Epidermal melanocyte (primary cell): ENCODE data around the gene RAB9A.
"Not testable (repeated sequence)": the region's sequence is repeated elsewhere in the genome, so short reads cannot be mapped to it uniquely, and the experiment has no call there.

Experiments
- DNase-seq: peaks from one replicate; pipeline ENCODE4 v3.0.0; 2011; ENCODE audit warnings: low spot score; ENCODE audit not compliant: insufficient read length

RAB9A gene

DNA sequence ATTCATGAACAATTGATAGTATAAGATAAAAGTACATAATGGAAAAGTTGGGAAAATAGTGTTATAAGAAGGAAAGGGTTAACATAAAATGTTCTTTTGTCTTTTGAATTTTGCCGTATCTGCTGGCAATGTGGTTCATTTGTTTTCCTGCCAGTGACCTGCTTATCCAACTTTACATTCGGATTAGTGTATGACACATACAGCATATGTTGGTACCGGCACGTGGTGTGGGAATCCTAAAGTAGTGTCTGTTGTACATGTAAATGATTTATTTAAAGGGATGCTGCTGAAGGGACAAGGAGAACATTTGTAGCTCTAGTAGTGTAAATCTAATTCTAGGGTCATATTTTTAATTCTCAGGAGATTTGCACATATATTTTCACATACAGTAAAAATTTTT is 11.5 kb downstream of the RAB9A start:
- DNase-seq, result no peak

DNA sequence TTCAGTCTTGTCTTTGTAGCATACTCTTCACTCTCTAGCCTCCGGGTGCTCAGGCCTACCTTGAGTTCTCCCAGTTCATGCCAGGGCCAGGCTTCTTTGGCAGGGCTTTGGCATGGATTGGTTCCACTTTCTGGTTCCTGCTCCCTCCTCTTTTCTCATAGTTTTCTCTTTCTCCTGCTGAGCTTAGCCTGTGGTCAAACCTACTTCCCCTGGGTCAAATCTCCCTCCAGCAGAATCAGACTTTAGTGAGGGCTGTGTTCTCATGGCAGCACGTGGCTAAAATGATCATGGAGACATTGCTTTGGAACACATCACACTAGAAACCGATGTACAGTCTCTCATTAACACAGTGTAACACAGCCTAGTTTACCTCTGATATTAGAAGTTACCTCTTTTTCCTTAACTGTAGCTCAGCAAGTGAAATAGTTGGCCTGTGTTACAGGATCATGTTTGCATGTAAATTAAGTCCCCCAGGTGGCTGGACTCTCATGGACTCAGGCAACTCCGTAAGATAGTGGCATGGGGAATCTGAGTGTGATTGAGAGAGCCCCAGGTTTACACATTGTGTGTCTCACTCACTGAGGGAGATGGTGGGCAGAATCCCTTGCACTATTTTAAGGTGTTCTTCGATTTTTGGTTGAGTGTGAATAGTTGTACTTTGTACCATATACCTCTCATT is 13.3 kb downstream of the RAB9A start:
- no peak for DNase-seq

DNA sequence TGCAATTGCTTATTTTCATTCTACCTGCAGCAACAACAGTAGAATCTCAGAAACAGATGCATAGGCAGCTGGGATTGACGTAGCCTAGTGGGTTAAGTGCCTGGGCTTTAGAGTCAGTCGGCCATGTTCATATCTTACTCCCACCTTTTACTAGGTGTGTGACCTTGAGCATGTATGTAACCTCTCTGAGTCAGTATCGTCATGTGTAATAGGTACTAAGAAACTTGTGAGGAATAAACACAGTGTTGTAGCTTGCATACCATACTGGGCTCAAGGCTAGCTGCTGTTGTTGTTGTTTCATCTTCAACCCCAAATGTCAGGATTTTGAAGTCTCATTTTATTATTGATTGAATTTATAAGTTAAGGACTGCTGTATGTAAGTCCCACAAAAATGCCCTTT is 14.2 kb downstream of the RAB9A start:
- DNase-seq, result no peak

GRCh38 chrX:13703589-13703988 is 14.7 kb downstream of the RAB9A start:
- no peak for DNase-seq

- DNase-seq, result no peak
Observed at GRCh38 chrX:13711141-13711540, 22.2 kb downstream of the RAB9A start.

GRCh38 chrX:13716455-13716854 is 27.5 kb downstream of the RAB9A start:
- DNase-seq, result no peak

- DNase-seq, result no peak
Observed at GRCh38 chrX:13716905-13717304, 28.0 kb downstream of the RAB9A start.

GRCh38 chrX:13717700-13718472 is 29.0 kb downstream of the RAB9A start:
- DNase-seq, result no peak

DNA sequence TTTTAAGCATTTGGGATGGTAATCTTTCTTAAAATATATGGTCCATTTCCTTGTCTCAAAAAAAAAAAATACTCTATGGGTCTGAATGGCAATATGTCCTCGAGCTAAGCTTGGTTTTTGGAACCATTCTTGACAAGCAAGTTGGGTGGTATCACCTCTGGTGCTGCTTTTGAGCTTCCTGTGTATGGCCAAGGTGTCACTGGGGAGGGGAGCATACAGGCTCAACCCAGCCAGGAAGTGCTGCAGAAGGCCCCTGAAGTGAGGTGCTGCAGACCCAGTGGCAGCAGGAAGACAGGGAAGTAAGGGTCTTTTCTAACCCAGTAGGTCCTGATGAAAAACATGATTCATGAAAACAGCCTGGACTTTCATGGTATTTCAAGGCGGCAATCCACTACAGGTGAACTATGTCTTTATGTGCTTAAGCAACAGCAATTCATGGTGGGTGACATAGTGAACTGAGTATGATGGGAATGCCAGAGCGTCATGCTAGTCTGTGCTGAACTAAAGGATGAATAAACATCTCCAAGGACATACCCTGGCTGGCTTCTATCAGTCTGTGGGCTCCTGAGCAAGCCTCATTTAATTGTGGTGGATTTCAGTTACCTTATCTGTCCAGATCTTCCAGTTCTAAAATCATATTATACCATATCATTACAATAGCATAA is 30.4 kb downstream of the RAB9A start:
- DNase-seq, result no peak

DNA sequence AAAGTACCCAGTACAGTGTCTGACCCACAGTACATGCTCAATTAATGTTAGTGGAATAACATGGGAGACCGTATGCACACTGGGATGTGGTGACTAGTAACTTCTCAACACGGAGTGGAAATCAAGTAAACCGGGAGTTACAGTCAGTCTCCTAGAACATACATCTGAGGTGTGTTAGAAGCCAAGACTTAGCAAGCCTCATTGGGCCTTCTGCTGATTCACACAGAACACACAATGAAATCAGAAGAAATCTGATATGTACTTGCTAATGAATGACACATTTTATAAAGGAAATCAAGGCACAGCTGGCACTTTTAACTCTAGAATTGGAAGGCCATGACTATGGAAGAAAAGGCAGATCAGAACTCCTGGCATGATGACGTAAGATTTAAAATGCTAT is 32.4 kb downstream of the RAB9A start:
- no peak for DNase-seq

DNA sequence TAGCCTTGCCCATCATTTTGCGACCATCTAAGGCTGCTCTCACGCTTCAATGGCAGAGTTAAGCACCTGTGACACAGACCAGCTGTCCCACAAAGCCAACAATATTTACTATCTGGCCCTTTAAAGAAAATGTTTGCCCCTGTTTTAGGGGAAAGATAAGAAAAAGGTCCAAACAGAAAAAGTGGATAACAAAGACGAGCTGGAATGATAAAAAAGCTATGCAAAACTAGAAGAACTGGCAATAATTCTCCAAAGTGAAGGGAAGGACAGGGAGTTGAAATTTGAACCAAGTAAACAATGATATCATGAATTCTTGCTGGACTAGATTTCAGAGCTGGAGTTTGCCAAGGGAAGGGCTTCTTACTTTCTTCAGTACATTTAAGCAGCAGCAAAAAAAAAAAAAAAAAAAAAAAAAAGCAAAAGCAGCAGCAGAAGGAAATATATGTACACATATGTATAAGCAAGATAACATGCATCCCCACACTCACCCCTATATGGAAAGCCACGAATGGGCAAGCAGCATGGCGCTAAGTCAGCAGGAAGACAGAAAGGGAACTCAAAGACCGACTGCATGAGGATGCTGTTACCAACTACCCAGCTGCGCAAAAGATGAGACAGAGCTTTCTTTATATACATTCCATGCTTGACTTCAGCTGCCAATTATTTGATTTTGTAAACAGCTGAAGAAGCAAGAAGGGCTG is 33.0 kb downstream of the RAB9A start:
- no peak for DNase-seq

DNA sequence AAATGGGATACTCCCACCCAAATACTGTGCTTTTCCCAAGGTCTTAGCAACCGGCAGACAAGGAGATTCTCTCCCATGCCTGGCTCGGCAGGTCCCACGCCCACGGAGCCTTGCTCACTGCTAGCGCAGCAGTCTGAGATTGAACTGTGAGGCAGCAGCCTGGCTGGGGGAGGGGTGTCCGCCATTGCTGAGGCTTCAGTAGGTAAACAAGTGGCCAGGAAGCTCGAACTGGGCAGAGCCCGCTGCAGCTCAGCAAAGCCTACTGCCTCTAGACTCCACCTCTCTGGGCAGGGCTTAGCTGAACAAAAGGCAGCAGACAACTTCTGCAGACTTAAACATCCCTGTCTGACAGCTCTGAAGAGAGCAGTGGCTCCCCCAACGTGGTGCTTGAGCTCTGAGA is 36.0 kb downstream of the RAB9A start:
- DNase-seq, result not testable (repeated sequence)

DNA sequence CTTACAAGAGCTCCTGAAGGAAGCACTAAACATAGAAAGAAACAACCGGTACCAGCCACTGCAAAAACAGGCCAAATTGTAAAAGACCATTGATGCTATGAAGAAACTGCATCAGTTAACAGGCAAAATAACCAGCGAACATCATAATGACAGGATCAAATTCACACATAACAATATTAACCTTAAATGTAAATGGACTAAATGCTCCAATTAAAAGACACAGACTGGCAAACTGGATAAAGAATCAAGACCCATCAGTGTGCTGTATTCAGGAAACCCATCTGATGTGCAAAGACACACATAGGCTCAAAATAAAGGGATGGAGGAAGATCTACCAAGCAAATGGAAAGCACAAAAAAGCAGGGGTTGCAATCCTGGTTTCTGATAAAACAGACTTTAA is 37.7 kb downstream of the RAB9A start:
- DNase-seq, result not testable (repeated sequence)

DNA sequence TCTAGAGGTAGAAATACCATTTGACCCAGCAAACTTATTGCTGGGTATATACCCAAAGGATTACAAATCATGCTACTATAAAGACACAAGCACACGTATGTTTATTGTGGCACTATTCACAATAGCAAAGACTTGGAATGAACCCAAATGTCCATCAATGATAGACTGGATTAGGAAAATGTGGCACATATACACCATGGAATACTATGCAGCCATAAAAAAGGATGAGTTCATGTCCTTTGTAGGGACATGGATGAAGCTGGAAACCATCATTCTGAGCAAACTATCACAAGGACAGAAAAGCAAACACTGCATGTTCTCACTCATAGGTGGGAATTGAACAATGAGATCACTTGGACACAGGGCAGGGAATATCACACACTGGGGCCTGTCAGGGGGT is 41.6 kb downstream of the RAB9A start:
- not testable (repeated sequence) for DNase-seq

GRCh38 chrX:13732246-13733067 is 43.5 kb downstream of the RAB9A start:
- DNase-seq, result no peak

DNA sequence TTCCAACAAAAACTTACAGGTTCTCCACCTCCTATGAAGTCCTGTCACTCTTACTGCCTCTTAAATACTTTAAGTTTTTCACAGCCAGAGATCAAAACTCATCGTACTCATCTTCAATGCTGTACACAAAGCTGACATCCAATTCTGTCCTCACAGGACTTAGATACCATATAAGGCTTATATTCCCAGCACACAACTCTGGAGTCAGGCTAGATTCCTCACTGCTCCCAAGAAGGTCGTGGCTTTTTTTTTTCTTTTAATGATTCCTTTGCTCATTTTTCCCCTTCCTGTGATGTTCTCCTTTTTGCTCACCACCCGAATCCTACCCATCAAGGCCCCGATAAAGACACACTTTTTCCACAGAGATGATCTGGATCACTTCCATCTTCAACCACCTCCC is 44.6 kb downstream of the RAB9A start:
- no peak for DNase-seq

- peak; percentile 74 for DNase-seq
Observed at GRCh38 chrX:13734278-13735172, 45.6 kb downstream of the RAB9A start, which contains the start of the genes OFD1 and TRAPPC2. Gene OFD1, plus strand, starts transcription at chrX:13734748. Its CDS starts 324 bp downstream, at chrX:13735072. Gene TRAPPC2, minus strand, starts transcription at chrX:13734620. Its CDS starts 14,657 bp downstream, at chrX:13719963.

GRCh38 chrX:13741695-13742094 is 52.8 kb downstream of the RAB9A start:
- DNase-seq, result no peak

DNA sequence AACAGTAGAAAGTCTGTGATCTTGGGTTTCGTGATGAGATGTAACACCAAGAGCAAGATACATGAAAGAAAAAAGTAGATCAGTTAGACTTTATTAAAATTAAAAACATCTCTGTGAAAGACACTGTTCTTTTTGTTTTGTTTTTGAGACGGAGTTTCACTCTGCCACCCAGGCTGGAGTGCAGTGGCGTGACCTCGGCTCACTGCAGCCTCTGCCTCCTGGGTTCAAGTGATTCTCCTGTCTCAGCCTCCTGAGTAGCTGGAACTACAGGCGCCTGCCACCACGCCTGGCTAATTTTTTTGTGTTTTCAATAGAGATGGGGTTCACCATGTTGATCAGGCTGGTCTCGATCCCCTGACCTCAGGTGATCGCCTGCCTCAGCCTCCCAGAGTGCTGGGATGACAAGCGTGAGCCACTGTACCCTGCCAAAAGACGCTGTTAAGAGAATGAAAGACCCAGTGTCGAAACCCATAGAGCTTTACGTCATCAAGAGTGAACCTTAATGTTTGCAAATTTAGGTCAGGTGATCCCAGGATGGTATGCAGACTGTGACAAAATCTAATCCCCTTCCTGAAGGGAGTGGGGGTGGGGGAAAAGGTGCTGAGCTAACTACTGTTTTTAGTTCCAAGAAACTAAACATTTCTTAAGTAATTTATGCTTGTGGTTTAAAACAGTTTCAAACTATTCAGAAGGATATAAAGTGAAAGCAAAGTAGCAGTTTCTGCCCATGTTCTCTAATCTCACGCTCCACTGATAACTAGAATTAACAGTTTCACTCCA is 53.7 kb downstream of the RAB9A start:
- DNase-seq, result no peak
